K562 (cell line): ENCODE measurements around the gene QKI.

Source experiments
- NFYB ChIP-seq: IDR thresholded peaks from 2 replicates; pipeline ENCODE4 v1.6.1; 2011; ENCODE audit warnings: mild to moderate bottlenecking, moderate library complexity; ENCODE audit not compliant: insufficient read length; ENCODE audit errors: extremely low read depth
- THRAP3 ChIP-seq: fragments of 450-650 bp; IDR thresholded peaks from 2 replicates; pipeline ENCODE4 v1.6.1; 2016; ENCODE audit warnings: mild to moderate bottlenecking, inconsistent platforms, borderline replicate concordance
- TF ChIP-seq, protein P1 (sequence below), 3 experiments: IDR thresholded peaks in 2 of 3; conservative IDR thresholded peaks in 1 of 3; 2 replicates each; pipeline ENCODE4 v1.5.1; 2011 to 2012; ENCODE audit warnings: low read length in 3 of 3, mild to moderate bottlenecking in 3 of 3, control low read depth in 2 of 3, improper control_type of control experiment in 1 of 3, inconsistent platforms in 1 of 3, low read depth in 1 of 3, mixed read lengths in 1 of 3, moderate library complexity in 1 of 3; ENCODE audit not compliant: insufficient read depth in 2 of 3

DNA sequence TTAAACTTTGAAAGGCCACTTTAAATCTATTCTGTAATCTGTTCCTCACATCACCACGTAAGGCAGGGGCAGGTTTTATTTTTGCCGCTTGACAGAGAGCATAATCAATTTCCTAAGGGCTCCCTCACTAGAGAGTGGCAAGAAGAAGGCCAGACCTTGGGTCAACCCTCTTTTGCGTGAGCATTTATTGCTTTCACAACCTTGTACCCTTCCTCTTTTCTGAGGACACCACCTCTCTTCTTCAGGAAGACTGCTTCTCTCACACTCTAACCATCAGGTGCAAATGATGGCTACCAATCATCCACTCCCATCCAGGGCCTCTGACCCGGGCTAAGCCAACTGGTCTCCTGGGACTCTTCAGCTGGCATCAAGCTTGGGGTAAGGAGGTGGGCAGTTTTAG lies 25.2 kb upstream of the QKI start:
- no peak for TF ChIP-seq THRAP3
- TF ChIP-seq NFYB: no peak
- TF ChIP-seq, protein P1, sequence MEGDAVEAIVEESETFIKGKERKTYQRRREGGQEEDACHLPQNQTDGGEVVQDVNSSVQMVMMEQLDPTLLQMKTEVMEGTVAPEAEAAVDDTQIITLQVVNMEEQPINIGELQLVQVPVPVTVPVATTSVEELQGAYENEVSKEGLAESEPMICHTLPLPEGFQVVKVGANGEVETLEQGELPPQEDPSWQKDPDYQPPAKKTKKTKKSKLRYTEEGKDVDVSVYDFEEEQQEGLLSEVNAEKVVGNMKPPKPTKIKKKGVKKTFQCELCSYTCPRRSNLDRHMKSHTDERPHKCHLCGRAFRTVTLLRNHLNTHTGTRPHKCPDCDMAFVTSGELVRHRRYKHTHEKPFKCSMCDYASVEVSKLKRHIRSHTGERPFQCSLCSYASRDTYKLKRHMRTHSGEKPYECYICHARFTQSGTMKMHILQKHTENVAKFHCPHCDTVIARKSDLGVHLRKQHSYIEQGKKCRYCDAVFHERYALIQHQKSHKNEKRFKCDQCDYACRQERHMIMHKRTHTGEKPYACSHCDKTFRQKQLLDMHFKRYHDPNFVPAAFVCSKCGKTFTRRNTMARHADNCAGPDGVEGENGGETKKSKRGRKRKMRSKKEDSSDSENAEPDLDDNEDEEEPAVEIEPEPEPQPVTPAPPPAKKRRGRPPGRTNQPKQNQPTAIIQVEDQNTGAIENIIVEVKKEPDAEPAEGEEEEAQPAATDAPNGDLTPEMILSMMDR (IDR thresholded peaks at IDR 0.05 in 2 of 3, conservative IDR thresholded peaks at IDR 0.05 in 1 of 3; ENCODE audit: insufficient read depth in 2 of 3, low read depth in 1 of 3, low read length in 3 of 3): no peak
